Trophoblast cell (in vitro differentiated cells and primary cell): Measurements from ENCODE around the gene GALR1.

Source experiments
- DNase-seq, 2 donors: peaks; one replicate each; pipeline ENCODE4 v3.0.0-alpha.2; 2016
- H2AFZ ChIP-seq: 2 replicates; pipeline ENCODE4 v1.6.1; 2013; ENCODE audit warnings: low read length, moderate library complexity, mild to moderate bottlenecking; ENCODE audit not compliant: insufficient read depth, poor library complexity
- H2AK5ac ChIP-seq: 2 replicates; pipeline ENCODE4 v1.6.1; 2013; ENCODE audit warnings: mild to moderate bottlenecking, low read length
- H2BK120ac ChIP-seq: 2 replicates; pipeline ENCODE4 v1.6.1; 2013; ENCODE audit warnings: low read length, mild to moderate bottlenecking, moderate library complexity; ENCODE audit not compliant: insufficient read depth, poor library complexity
- H2BK12ac ChIP-seq: 2 replicates; pipeline ENCODE4 v1.6.1; 2013; ENCODE audit warnings: mild to moderate bottlenecking, low read length, moderate library complexity
- H2BK5ac ChIP-seq: 2 replicates; pipeline ENCODE4 v1.6.1; 2013; ENCODE audit warnings: low read length, low read depth, moderate library complexity, mild to moderate bottlenecking; ENCODE audit not compliant: poor library complexity
- H3K14ac ChIP-seq: 2 replicates; pipeline ENCODE4 v1.6.1; 2013; ENCODE audit warnings: mild to moderate bottlenecking, low read length
- H3K18ac ChIP-seq: 2 replicates; pipeline ENCODE4 v1.6.1; 2013; ENCODE audit warnings: mild to moderate bottlenecking, low read length
- H3K23ac ChIP-seq: 2 replicates; pipeline ENCODE4 v1.6.1; 2013; ENCODE audit warnings: low read length
- H3K27ac ChIP-seq: 2 replicates; pipeline ENCODE4 v1.5.1; 2013; ENCODE audit warnings: low read depth, mild to moderate bottlenecking, inconsistent platforms, low read length, moderate library complexity
- H3K27me3 ChIP-seq: 2 replicates; pipeline ENCODE4 v1.6.1; 2013; ENCODE audit warnings: inconsistent platforms, mild to moderate bottlenecking, low read length, moderate library complexity; ENCODE audit not compliant: insufficient read depth
- H3K36me3 ChIP-seq, 2 experiments: 1 replicate in 1 of 2; 2 replicates in 1 of 2; pipeline ENCODE4 v1.6.1; 2013; ENCODE audit warnings: low read length in 2 of 2, mild to moderate bottlenecking in 2 of 2, moderate library complexity in 1 of 2; ENCODE audit not compliant: insufficient read depth in 2 of 2, control insufficient read depth in 1 of 2
- H3K4ac ChIP-seq: 2 replicates; pipeline ENCODE4 v1.6.1; 2013; ENCODE audit warnings: low read depth, mild to moderate bottlenecking, low read length, moderate library complexity
- H3K4me1 ChIP-seq, 2 experiments: 1 replicate in 1 of 2; 2 replicates in 1 of 2; pipeline ENCODE4 v1.6.1; 2013; ENCODE audit warnings: low read length in 2 of 2, mild to moderate bottlenecking in 2 of 2, moderate library complexity in 1 of 2; ENCODE audit not compliant: insufficient read depth in 2 of 2, control insufficient read depth in 1 of 2
- H3K4me2 ChIP-seq: 2 replicates; pipeline ENCODE4 v1.6.1; 2013; ENCODE audit warnings: inconsistent platforms, mild to moderate bottlenecking, low read length, moderate library complexity
- H3K4me3 ChIP-seq: 2 replicates; pipeline ENCODE4 v1.5.1; 2013; ENCODE audit warnings: mild to moderate bottlenecking, low read depth, low read length, inconsistent platforms
- H3K79me1 ChIP-seq: one replicate; pipeline ENCODE4 v1.6.1; 2013; ENCODE audit warnings: low read length
- H3K79me2 ChIP-seq: 2 replicates; pipeline ENCODE4 v1.6.1; 2013; ENCODE audit warnings: low read length, mild to moderate bottlenecking; ENCODE audit not compliant: control insufficient read depth, insufficient read depth, poor library complexity
- H3K9ac ChIP-seq: 2 replicates; pipeline ENCODE4 v1.6.1; 2013; ENCODE audit warnings: mild to moderate bottlenecking, low read length
- H3K9me3 ChIP-seq: 2 replicates; pipeline ENCODE4 v1.6.1; 2013; ENCODE audit warnings: low read depth, mild to moderate bottlenecking, control low read depth, inconsistent platforms, low read length; ENCODE audit not compliant: insufficient read depth
- H4K12ac ChIP-seq: 2 replicates; pipeline ENCODE4 v1.6.1; 2013; ENCODE audit warnings: low read depth, mild to moderate bottlenecking, low read length, moderate library complexity
- H4K8ac ChIP-seq: 2 replicates; pipeline ENCODE4 v1.6.1; 2013; ENCODE audit warnings: low read depth, mild to moderate bottlenecking, low read length, moderate library complexity
- H4K91ac ChIP-seq: one replicate; pipeline ENCODE4 v1.6.1; 2013; ENCODE audit warnings: low read depth, mild to moderate bottlenecking, low read length, moderate library complexity
- WGBS: extraction: QIAGEN DNeasy Blood & Tissue Kit; methylation state at CpG from one replicate; pipeline ENCODE4 v1.1.7; 2013; ENCODE audit warnings: missing lambda C conversion rate; ENCODE audit not compliant: insufficient read length, insufficient coverage; ENCODE audit errors: extremely low coverage; 5-methylcytosine and 5-hydroxymethylcytosine counted together

GALR1 gene

GRCh38 chr18:77208964-77209363 lies 40.7 kb upstream of the GALR1 start:
- no peak overlapping the region for H2BK12ac ChIP-seq

GRCh38 chr18:77209587-77209986 lies 40.1 kb upstream of the GALR1 start:
- Histone ChIP-seq H3K23ac (no peak overlapping the region), H3K27me3 (no peaks in the 10 kb centered on the region)

More at GRCh38 chr18:77208964-77209363, 40.7 kb upstream of the GALR1 start:
- Histone ChIP-seq H2BK5ac (no peak overlapping the region), H3K79me2 (no peaks in the 10 kb centered on the region), H3K4me2 (no peak overlapping the region), H2BK120ac (no peak overlapping the region), H3K4me3 (no peak overlapping the region), H3K27ac (no peak overlapping the region), H3K18ac (no peak overlapping the region), H3K4ac (no peak overlapping the region), H3K14ac (no peak overlapping the region), H2AFZ (no peak overlapping the region), H3K4me1 (peaks cover 0 to 3% of the 10 kb centered on the region in 2 experiments), H3K9me3 (no peaks in the 10 kb centered on the region), H3K9ac (no peak overlapping the region), H4K12ac (no peak overlapping the region), H3K23ac (no peak overlapping the region), H4K8ac (no peak overlapping the region), H4K91ac (no peak overlapping the region), H3K27me3 (no peaks in the 10 kb centered on the region), H3K79me1 (no peaks in the 10 kb centered on the region), H2AK5ac (no peak overlapping the region), H3K36me3 (no peaks in the 10 kb centered on the region)
- no CpG with 5 or more reads among the region's 4 CpGs for WGBS
- peak; percentile 2 to 41 for DNase-seq

GRCh38 chr18:77210249-77210648 lies 39.4 kb upstream of the GALR1 start:
- H2BK12ac ChIP-seq: no peak overlapping the region

More at GRCh38 chr18:77209587-77209986, 40.1 kb upstream of the GALR1 start:
- Histone ChIP-seq H3K4me2 (no peak overlapping the region), H3K27ac (no peak overlapping the region), H3K4me1 (peaks cover 0 to 3% of the 10 kb centered on the region in 2 experiments), H3K18ac (no peak overlapping the region), H4K91ac (no peak overlapping the region), H2BK120ac (no peak overlapping the region), H3K14ac (no peak overlapping the region), H4K12ac (no peak overlapping the region), H2AFZ (no peak overlapping the region), H3K79me2 (no peaks in the 10 kb centered on the region), H3K9ac (no peak overlapping the region), H2BK12ac (no peak overlapping the region), H2BK5ac (no peak overlapping the region), H4K8ac (no peak overlapping the region), H3K79me1 (no peaks in the 10 kb centered on the region), H2AK5ac (no peak overlapping the region), H3K4ac (no peak overlapping the region), H3K36me3 (no peaks in the 10 kb centered on the region), H3K4me3 (no peak overlapping the region), H3K9me3 (no peaks in the 10 kb centered on the region)
- no CpG with 5 or more reads among the region's 12 CpGs for whole genome bisulfite sequencing
- no peak for DNase-seq

GRCh38 chr18:77218642-77219041 lies 31.0 kb upstream of the GALR1 start:
- H3K79me2 ChIP-seq: no peaks in the 10 kb centered on the region
- H3K27ac ChIP-seq: no peak overlapping the region
- no peak overlapping the region for H3K4ac ChIP-seq
- no peaks in the 10 kb centered on the region for H3K4me1 ChIP-seq
- no peaks in the 10 kb centered on the region for H3K36me3 ChIP-seq
- no peak overlapping the region for H4K12ac ChIP-seq
- H2AFZ ChIP-seq: no peak overlapping the region
- H3K23ac ChIP-seq: peak overlapping the region; percentile 96
- H3K9ac ChIP-seq: peak overlapping the region; percentile 12
- H3K14ac ChIP-seq: no peak overlapping the region
- no peak overlapping the region for H2BK120ac ChIP-seq
- no peak overlapping the region for H3K18ac ChIP-seq
- H2BK5ac ChIP-seq: no peak overlapping the region
- H3K9me3 ChIP-seq: no peaks in the 10 kb centered on the region
- DNase-seq: no peak
- H2BK12ac ChIP-seq: no peak overlapping the region
- H2AK5ac ChIP-seq: no peak overlapping the region
- no peak overlapping the region for H3K4me3 ChIP-seq
- no peak overlapping the region for H4K91ac ChIP-seq
- no CpG with 5 or more reads among the region's 4 CpGs for WGBS
- H3K79me1 ChIP-seq: no peaks in the 10 kb centered on the region
- no peaks in the 10 kb centered on the region for H3K27me3 ChIP-seq
- H3K4me2 ChIP-seq: no peak overlapping the region
- no peak overlapping the region for H4K8ac ChIP-seq

More at GRCh38 chr18:77210249-77210648, 39.4 kb upstream of the GALR1 start:
- no peak overlapping the region for H3K4me3 ChIP-seq
- no peak overlapping the region for H3K14ac ChIP-seq
- no peaks in the 10 kb centered on the region for H3K79me2 ChIP-seq
- H3K4ac ChIP-seq: no peak overlapping the region
- H3K9ac ChIP-seq: no peak overlapping the region
- H3K27me3 ChIP-seq: no peaks in the 10 kb centered on the region
- H4K91ac ChIP-seq: no peak overlapping the region
- H4K8ac ChIP-seq: no peak overlapping the region
- H4K12ac ChIP-seq: no peak overlapping the region
- no CpG with 5 or more reads among the region's 7 CpGs for WGBS
- H2AFZ ChIP-seq: no peak overlapping the region
- H3K79me1 ChIP-seq: no peaks in the 10 kb centered on the region
- peaks cover 0 to 3% of the 10 kb centered on the region in 2 experiments for H3K4me1 ChIP-seq
- no peaks in the 10 kb centered on the region for H3K9me3 ChIP-seq
- no peak overlapping the region for H2BK120ac ChIP-seq
- H2AK5ac ChIP-seq: no peak overlapping the region
- no peak for DNase-seq
- H3K36me3 ChIP-seq: no peaks in the 10 kb centered on the region
- no peak overlapping the region for H3K18ac ChIP-seq
- H2BK5ac ChIP-seq: no peak overlapping the region
- H3K23ac ChIP-seq: no peak overlapping the region
- no peak overlapping the region for H3K27ac ChIP-seq
- no peak overlapping the region for H3K4me2 ChIP-seq
